NB4 (cell line): ENCODE measurements around the gene DDX21.

Source experiments
- CTCF ChIP-seq: IDR thresholded peaks from one replicate; pipeline ENCODE4 v1.5.1; 2012; ENCODE audit warnings: low read depth, low read length
- MYC ChIP-seq: IDR thresholded peaks from 2 replicates; pipeline ENCODE4 v1.6.1; 2011; ENCODE audit warnings: low read depth, low read length
- POLR2A ChIP-seq: IDR thresholded peaks from 2 replicates; pipeline ENCODE4 v1.6.1; 2011; ENCODE audit warnings: mild to moderate bottlenecking; ENCODE audit not compliant: insufficient read length; ENCODE audit errors: extremely low read depth
- TF ChIP-seq, protein P1 (sequence below): IDR thresholded peaks from 2 replicates; pipeline ENCODE4 v1.6.1; 2011; ENCODE audit warnings: low read depth, low read length

DNA sequence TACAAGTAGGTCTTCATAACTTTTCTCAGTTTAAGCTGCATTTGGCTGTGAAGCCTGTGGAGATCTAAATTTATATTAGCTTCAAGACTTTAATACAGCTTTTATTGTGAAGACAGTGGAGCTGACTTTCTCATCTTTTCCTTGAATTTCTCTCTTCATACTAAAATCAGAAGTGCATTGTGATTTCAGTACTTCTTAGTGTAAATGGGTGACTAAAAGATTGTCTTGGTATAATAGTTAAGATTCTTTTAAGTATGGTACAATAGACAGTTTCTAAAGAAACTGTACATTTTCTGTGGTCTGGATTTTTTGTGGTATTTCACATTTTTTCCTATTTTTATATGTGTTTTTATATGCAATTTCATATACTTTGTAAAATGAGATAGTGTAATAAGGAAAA lies 21.0 kb upstream of the DDX21 start:
- no peak for TF ChIP-seq CTCF
- TF ChIP-seq POLR2A = no peak
- TF ChIP-seq, protein P1, sequence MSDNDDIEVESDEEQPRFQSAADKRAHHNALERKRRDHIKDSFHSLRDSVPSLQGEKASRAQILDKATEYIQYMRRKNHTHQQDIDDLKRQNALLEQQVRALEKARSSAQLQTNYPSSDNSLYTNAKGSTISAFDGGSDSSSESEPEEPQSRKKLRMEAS = no peak
- no peak for TF ChIP-seq MYC
